HFFc6 (cell line): ENCODE measurements around the gene DMRTB1. TPM values are rescaled to one million over a fixed set of nuclear protein-coding genes. Genes with fewer than 3 reads are reported as not detected.

ENCODE experiments used
- DNase-seq: peaks from one replicate; pipeline ENCODE4 v3.0.0-alpha.2; 2018
- H3K27ac Mint-ChIP-seq: 2 replicates; pipeline ENCODE4 v1.8.0; 2020; ENCODE audit warnings: mild to moderate bottlenecking, mixed read lengths
- H3K27me3 Mint-ChIP-seq: 2 replicates; pipeline ENCODE4 v1.8.0; 2021; ENCODE audit warnings: mild to moderate bottlenecking, moderate library complexity, mixed read lengths; ENCODE audit not compliant: insufficient read depth
- H3K36me3 Mint-ChIP-seq: 2 replicates; pipeline ENCODE4 v1.8.0; 2021; ENCODE audit warnings: low read depth, mixed read lengths
- H3K4me1 Mint-ChIP-seq: 2 replicates; pipeline ENCODE4 v1.8.0; 2020; ENCODE audit warnings: low read depth, mixed read lengths
- H3K4me3 Mint-ChIP-seq: 2 replicates; pipeline ENCODE4 v1.8.0; 2020; ENCODE audit warnings: mild to moderate bottlenecking, moderate library complexity, mixed read lengths
- H3K9me3 Mint-ChIP-seq: 2 replicates; pipeline ENCODE4 v1.8.0; 2020; ENCODE audit warnings: mild to moderate bottlenecking, mixed read lengths
- CTCF ChIP-seq: fragments of 200-600 bp; sonication (generic); IDR thresholded peaks from 2 replicates; pipeline ENCODE4 v1.5.0; 2021; ENCODE audit warnings: antibody characterized with exemption, mild to moderate bottlenecking
- total RNA-seq, 6 experiments: library from RNA; stranded (reverse); fragmentation: NEBNext Ultra II Directional; extraction: Animal tissue kit (Norgen Biotek cat#: 25700); gene quantifications; 2 replicates in 1 of 6; 3 replicates in 5 of 6; pipeline ENCODE4 v1.2.3, GENCODE V29; 2021

Gene DMRTB1
- total RNA-seq, 6 experiments from 2014 or later: not detected

DNA sequence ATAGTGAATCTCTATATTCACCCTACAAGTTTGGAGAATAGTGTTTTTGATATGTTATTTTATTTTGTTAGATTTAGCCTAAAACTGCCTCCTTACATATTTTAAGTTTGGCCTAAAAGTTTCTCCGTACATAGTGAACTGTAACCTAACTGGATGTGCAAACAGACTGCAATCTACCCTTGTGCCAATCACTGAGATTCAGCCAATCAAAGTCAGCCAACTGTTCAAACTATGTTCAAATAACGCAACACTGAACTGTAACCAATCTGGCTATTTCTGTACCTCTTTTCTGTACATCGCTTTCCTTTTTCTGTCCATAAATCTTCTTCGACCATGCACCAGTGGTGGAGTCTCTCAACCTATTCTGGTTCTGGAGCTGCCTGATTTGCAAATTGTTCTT is 11.8 kb upstream of the DMRTB1 start:
- H3K27ac Mint-ChIP-seq: no peak overlapping the region
- H3K4me3 Mint-ChIP-seq: no peak overlapping the region
- H3K9me3 Mint-ChIP-seq: no peaks in the 10 kb centered on the region
- DNase-seq: no peak
- H3K36me3 Mint-ChIP-seq: no peaks in the 10 kb centered on the region
- TF ChIP-seq CTCF: no peak
- H3K4me1 Mint-ChIP-seq: peaks cover 45% of the 10 kb centered on the region
- no peaks in the 10 kb centered on the region; the same call in 1 of the 2 replicates for H3K27me3 Mint-ChIP-seq

DNA sequence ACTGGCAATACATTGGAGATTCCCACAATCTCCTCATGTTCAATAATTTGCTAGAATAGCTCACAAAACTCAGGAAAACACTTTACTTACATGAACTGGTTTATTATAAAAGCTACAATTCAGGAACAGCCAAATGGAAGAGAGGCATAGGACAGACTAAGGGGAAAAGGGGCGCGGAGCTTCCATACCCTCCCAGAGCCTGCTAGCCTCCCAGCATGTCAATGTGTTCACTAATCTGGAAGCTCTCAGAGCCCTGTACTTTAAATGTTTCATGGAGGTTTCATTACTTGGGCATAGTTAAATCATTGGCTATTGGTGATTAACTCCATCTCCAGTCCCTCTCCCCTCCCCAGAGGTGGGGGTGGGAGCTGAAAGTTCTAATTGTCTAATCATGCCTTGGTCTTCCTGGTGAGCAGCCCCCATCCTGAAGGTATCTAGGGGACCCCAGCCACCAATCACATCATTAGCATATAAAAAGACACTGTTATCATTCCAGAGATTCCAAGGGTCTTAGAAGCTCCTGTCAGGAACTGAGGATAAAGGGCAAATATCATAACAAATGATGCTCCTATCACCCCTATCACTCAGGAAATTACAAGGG is 10.9 kb upstream of the DMRTB1 start:
- Mint-ChIP-seq H3K27ac (peak overlapping the region; percentile 75; the same call in 1 of the 2 replicates), H3K27me3 (peaks cover 2% of the 10 kb centered on the region), H3K4me3 (peak overlapping the region; percentile 60), H3K36me3 (no peaks in the 10 kb centered on the region), H3K9me3 (no peaks in the 10 kb centered on the region), H3K4me1 (peaks cover 45% of the 10 kb centered on the region)
- TF ChIP-seq CTCF: no peak
- DNase-seq: no peak

- Mint-ChIP-seq H3K27me3 (peaks cover 8% of the 10 kb centered on the region), H3K36me3 (no peaks in the 10 kb centered on the region), H3K4me1 (peaks cover 45% of the 10 kb centered on the region), H3K27ac (peak overlapping the region; percentile 75), H3K9me3 (no peaks in the 10 kb centered on the region), H3K4me3 (peak overlapping the region; percentile 60)
- peak; percentile 71 for DNase-seq
- TF ChIP-seq CTCF: no peak
Observed at GRCh38 chr1:53449021-53449420, 10.2 kb upstream of the DMRTB1 start.

DNA sequence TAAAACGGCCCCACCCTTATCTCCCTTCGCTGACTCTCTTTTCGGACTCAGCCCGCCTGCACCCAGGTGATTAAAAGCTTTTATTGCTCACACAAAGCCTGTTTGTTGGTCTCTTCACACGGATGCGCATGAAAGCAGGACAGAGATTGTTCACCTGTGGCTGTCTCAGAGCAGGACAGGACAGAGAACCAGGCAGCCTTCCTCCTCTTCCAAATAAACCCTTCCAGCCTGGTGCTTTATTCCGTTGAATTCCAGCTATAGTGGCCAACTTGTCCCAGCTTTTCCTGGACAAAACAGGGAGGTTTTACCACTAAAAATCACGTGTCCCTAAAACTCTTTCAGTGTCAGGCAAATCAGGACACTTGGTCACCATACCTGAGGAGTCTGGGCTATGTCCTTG is 9.5 kb upstream of the DMRTB1 start:
- Mint-ChIP-seq H3K27ac (peak overlapping the region; percentile 75), H3K4me1 (peaks cover 45% of the 10 kb centered on the region), H3K4me3 (peak overlapping the region; percentile 60), H3K27me3 (peaks cover 10% of the 10 kb centered on the region), H3K9me3 (no peaks in the 10 kb centered on the region), H3K36me3 (no peaks in the 10 kb centered on the region)
- no peak for DNase-seq
- no peak for TF ChIP-seq CTCF

DNA sequence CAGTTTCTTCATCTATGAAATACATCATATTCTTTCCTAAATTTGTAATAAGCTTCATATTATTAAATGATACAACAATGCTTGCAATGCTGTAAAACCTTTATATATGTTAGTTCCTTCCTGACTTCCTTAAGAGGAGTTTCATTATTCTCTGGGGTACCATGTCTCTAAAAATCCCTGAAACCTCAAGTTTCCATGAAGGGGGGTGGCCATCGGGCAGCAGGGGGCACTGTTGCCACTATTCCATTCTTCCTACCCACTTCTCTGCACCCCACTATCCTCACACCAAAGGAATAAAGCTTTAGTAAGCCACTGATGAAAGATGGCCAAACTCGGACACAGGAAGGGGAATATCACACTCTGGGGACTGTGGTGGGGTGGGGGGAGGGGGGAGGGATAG is 9.0 kb upstream of the DMRTB1 start:
- Mint-ChIP-seq H3K27me3 (peaks cover 10% of the 10 kb centered on the region), H3K4me1 (peaks cover 45% of the 10 kb centered on the region), H3K27ac (peak overlapping the region; percentile 25; the same call in 1 of the 2 replicates), H3K36me3 (no peaks in the 10 kb centered on the region), H3K4me3 (no peak overlapping the region), H3K9me3 (no peaks in the 10 kb centered on the region)
- TF ChIP-seq CTCF: peak; percentile 75
- DNase-seq: no peak
